Stomach smooth muscle (tissue), 2 donors: ENCODE results near the gene EMILIN2.

Experiments used
- H3K27ac ChIP-seq: one replicate; pipeline ENCODE4 v1.7.0; 2013; ENCODE audit warnings: mild to moderate bottlenecking, low read length, inconsistent platforms
- H3K27me3 ChIP-seq, 2 donors: one replicate each; pipeline ENCODE4 v1.7.0; 2013; ENCODE audit warnings: low read length in 2 of 2; ENCODE audit not compliant: insufficient read depth in 2 of 2, control insufficient read depth in 1 of 2
- H3K36me3 ChIP-seq, 2 donors: one replicate each; pipeline ENCODE4 v1.7.0; 2013; ENCODE audit warnings: low read length in 2 of 2; ENCODE audit not compliant: control insufficient read depth in 2 of 2, insufficient read depth in 2 of 2
- H3K4me1 ChIP-seq: one replicate; pipeline ENCODE4 v1.7.0; 2013; ENCODE audit warnings: low read length; ENCODE audit not compliant: control insufficient read depth, insufficient read depth
- H3K4me3 ChIP-seq, 2 donors: one replicate each; pipeline ENCODE4 v1.7.0; 2013; ENCODE audit warnings: low read length in 2 of 2
- H3K9ac ChIP-seq, 2 donors: one replicate each; pipeline ENCODE4 v1.7.0; 2013; ENCODE audit warnings: low read length in 2 of 2, mild to moderate bottlenecking in 1 of 2
- H3K9me3 ChIP-seq, 2 donors: one replicate each; pipeline ENCODE4 v1.7.0; 2013; ENCODE audit warnings: low read length in 2 of 2; ENCODE audit not compliant: control insufficient read depth in 2 of 2
- donor health status: healthy.
- donor health status: Pancreatic carcinoma.

The EMILIN2 gene

DNA sequence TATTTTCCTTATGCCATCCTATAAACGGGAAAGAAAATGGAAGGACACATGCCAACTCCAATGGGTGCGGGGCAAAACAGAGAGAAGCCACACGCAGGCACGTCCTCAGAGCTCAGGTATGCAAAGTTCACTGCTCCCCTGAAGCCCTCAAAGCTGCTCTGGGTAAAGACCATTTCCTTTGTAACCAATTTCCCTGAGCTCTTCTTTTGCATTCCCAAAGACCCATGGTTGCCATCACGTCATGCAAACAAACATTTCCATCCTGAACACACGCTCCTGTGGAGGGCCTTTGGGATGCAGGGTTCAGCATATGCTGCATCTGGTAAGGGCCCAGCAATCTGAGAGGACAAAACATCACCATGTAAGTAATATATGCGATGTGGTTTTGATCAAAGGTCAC, 69.4 kb downstream of the EMILIN2 start:
- H3K4me3 ChIP-seq = no peak overlapping the region
- peaks cover 16 to 28% of the 10 kb centered on the region in 2 donors for H3K36me3 ChIP-seq
- no peaks in the 10 kb centered on the region for H3K27me3 ChIP-seq
- H3K4me1 ChIP-seq = no peaks in the 10 kb centered on the region
- no peak overlapping the region for H3K9ac ChIP-seq
- H3K27ac ChIP-seq = no peak overlapping the region
- no peaks in the 10 kb centered on the region for H3K9me3 ChIP-seq

- Histone ChIP-seq H3K4me1 (no peaks in the 10 kb centered on the region), H3K27me3 (no peaks in the 10 kb centered on the region), H3K9me3 (no peaks in the 10 kb centered on the region), H3K9ac (no peak overlapping the region), H3K36me3 (peaks cover 17 to 34% of the 10 kb centered on the region in 2 donors), H3K27ac (no peak overlapping the region), H3K4me3 (no peak overlapping the region)
Observed at GRCh38 chr18:2917259-2918047, 70.6 kb downstream of the EMILIN2 start.

GRCh38 chr18:2918761-2919550, 72.2 kb downstream of the EMILIN2 start:
- no peaks in the 10 kb centered on the region for H3K27me3 ChIP-seq
- H3K9ac ChIP-seq = no peak overlapping the region
- H3K36me3 ChIP-seq = peaks cover 27 to 39% of the 10 kb centered on the region in 2 donors
- no peaks in the 10 kb centered on the region for H3K4me1 ChIP-seq
- no peak overlapping the region for H3K27ac ChIP-seq
- H3K9me3 ChIP-seq = no peaks in the 10 kb centered on the region
- no peak overlapping the region for H3K4me3 ChIP-seq

DNA sequence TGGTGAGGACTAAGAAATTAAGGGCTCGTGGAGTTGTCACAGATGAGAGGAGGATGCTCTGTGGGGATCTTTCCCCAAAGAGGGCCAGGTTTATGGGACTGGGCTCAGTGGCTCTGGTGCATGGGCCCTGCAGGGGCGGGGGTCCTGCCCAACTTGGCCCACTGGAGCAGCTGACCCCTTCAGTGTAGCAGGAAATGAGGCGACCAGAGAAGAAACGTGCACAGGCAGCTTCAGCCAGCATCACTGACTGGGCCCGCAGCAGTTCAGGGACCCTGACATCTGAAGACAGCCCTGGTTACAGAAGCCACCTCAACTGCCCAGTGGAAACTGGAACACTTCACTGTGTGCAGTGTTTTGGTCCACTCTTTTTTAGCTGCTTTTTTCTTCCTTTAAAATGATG, 72.8 kb downstream of the EMILIN2 start:
- H3K9ac ChIP-seq = no peak overlapping the region
- no peak overlapping the region for H3K4me3 ChIP-seq
- no peak overlapping the region for H3K27ac ChIP-seq
- H3K27me3 ChIP-seq = no peaks in the 10 kb centered on the region
- peaks cover 32 to 43% of the 10 kb centered on the region in 2 donors for H3K36me3 ChIP-seq
- no peaks in the 10 kb centered on the region for H3K9me3 ChIP-seq
- no peaks in the 10 kb centered on the region for H3K4me1 ChIP-seq

- H3K9me3 ChIP-seq = no peaks in the 10 kb centered on the region
- no peak overlapping the region for H3K9ac ChIP-seq
- H3K4me3 ChIP-seq = no peak overlapping the region
- H3K27me3 ChIP-seq = no peaks in the 10 kb centered on the region
- no peaks in the 10 kb centered on the region for H3K4me1 ChIP-seq
- H3K27ac ChIP-seq = no peak overlapping the region
- peaks cover 34 to 46% of the 10 kb centered on the region in 2 donors for H3K36me3 ChIP-seq
Observed at GRCh38 chr18:2920027-2920426, 73.2 kb downstream of the EMILIN2 start.

DNA sequence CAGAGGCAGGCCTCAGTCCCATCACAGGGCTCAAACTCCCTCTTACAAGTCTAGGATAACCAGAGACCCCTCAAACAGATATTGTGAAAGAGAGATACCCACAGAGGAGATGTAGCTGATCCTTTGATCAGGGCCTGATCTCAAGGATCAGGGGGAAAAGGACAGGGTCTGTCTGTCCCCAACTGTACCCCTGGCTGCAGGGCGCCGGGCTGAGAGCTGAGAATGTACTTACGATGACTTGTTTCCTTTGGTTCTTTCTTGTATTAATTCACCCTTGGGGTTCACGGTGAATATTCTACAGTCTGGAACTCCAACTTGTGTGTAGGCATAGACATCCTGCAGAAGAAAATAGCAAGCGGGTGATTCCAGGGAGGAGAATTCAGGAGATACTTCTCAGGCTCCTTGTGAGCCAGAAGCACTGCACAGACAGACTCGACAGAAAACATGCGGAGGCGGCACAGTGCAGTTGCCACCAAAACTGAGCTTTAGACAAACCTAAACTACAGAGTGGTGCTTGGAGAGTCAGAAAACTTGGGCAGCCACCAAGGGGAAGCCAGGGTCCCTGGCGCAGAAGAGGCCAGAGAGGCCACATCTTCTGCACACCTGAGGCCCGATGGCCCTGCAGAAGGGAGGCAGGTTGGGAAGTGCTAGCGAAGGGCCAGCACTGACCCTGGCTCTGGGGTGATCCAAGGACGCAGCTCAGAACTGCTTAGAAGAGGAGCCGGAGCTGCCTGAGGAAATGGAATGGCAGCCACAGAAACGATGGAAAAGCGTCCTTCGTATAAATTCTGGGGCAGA, 73.9 kb downstream of the EMILIN2 start:
- Histone ChIP-seq H3K36me3 (peaks cover 39 to 44% of the 10 kb centered on the region in 2 donors), H3K27ac (no peak overlapping the region), H3K4me3 (no peak overlapping the region), H3K9me3 (no peaks in the 10 kb centered on the region), H3K9ac (no peak overlapping the region), H3K4me1 (no peaks in the 10 kb centered on the region), H3K27me3 (no peaks in the 10 kb centered on the region)

DNA sequence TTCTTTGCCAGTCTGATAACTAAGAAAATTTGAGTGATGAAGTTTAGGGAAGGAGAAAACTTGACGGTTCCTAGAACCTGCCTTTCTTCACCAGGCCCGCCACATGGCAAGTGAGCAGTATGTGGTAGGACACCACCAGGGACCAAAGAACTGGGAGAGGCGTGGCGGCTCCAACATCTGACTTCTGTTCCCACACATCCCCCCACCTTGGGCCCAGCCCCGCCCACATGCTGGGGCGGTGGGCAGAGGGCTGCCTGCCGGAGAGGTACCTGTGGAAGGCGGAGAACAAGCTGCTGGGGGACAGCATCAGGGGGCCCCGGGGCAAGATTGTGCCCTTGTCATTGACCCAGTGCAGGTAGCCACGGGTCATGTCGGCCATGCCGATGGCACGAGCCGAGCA, 75.0 kb downstream of the EMILIN2 start:
- H3K9me3 ChIP-seq = no peaks in the 10 kb centered on the region
- no peaks in the 10 kb centered on the region for H3K27me3 ChIP-seq
- H3K27ac ChIP-seq = no peak overlapping the region
- peaks cover 44 to 50% of the 10 kb centered on the region in 2 donors for H3K36me3 ChIP-seq
- no peak overlapping the region for H3K4me3 ChIP-seq
- no peak overlapping the region for H3K9ac ChIP-seq
- H3K4me1 ChIP-seq = no peaks in the 10 kb centered on the region

- no peak overlapping the region for H3K4me3 ChIP-seq
- no peaks in the 10 kb centered on the region for H3K9me3 ChIP-seq
- no peak overlapping the region for H3K27ac ChIP-seq
- peaks cover 51 to 61% of the 10 kb centered on the region in 2 donors for H3K36me3 ChIP-seq
- H3K27me3 ChIP-seq = no peaks in the 10 kb centered on the region
- no peaks in the 10 kb centered on the region for H3K4me1 ChIP-seq
- no peak overlapping the region for H3K9ac ChIP-seq
Observed at GRCh38 chr18:2923464-2923863, 76.7 kb downstream of the EMILIN2 start.

DNA sequence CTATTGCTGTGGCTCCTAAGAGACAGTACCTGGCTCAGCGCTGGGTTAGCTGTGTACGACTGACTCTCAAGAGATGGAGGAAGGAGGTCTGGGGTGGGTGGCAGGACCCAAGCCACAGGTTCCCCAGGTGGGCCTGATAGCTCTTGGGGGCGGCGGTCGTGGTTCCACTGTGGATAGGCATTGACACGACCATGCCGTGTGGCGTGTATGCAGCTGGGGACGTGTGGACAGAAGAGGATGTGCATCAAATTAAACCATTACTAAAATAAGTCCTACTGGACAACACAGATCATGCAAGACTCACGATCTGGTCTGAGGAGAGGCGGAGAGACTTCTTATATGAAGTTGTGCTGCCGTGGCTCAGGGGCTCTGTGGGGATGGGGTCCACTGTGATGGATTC, 78.1 kb downstream of the EMILIN2 start:
- H3K9ac ChIP-seq = no peak overlapping the region

GRCh38 chr18:2926528-2926927, 79.7 kb downstream of the EMILIN2 start:
- H3K27ac ChIP-seq = no peak overlapping the region
- H3K9me3 ChIP-seq = no peaks in the 10 kb centered on the region
- no peaks in the 10 kb centered on the region for H3K4me1 ChIP-seq
- H3K4me3 ChIP-seq = no peak overlapping the region
- no peaks in the 10 kb centered on the region for H3K27me3 ChIP-seq
- H3K9ac ChIP-seq = no peak overlapping the region
- peaks cover 39 to 51% of the 10 kb centered on the region in 2 donors for H3K36me3 ChIP-seq

More for the DNA sequence above, 78.1 kb downstream of the EMILIN2 start:
- H3K27me3 ChIP-seq = no peaks in the 10 kb centered on the region
- no peak overlapping the region for H3K27ac ChIP-seq
- H3K4me1 ChIP-seq = no peaks in the 10 kb centered on the region
- no peak overlapping the region for H3K4me3 ChIP-seq
- peaks cover 44 to 57% of the 10 kb centered on the region in 2 donors for H3K36me3 ChIP-seq
- no peaks in the 10 kb centered on the region for H3K9me3 ChIP-seq
